HG02642 (cell line): ENCODE data around the gene RAMP1.

Experiments used
- ATAC-seq: cut with Tn5 transposase; IDR thresholded peaks from one replicate; pipeline ENCODE4 v1.9.1; 2021; ENCODE audit warnings: mild to moderate bottlenecking; ENCODE audit not compliant: unreplicated experiment, poor library complexity

Gene RAMP1

DNA sequence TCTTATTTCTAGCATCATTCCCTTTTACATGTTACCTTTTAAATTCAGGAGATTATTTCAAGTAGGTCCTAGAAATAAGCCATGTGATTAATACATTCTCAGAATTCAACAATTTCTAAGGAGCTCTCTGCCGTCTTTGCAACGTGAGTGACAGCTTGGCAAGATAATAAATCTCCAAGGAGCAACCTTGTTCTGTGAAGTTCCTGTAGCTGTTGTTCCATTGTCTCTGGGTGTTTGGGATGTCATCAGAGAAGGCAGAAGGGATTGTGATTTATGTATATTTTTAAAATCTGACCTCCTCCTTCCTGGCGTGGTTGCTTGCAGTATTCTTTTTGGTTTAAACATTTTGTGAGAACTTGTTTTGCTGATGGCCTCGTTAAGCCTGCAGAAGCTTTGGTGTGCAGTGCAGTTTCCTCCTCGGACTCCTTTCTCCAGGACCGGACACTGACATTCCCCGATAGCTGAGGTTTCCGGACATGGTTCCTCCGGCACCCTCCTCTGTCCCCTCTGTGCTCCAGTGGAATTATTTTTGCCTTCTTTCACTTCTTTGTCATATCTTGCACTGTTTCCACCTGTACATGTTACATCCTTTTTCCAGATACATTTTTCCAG lies 33.7 kb downstream of the RAMP1 start:
- no peak for ATAC-seq

DNA sequence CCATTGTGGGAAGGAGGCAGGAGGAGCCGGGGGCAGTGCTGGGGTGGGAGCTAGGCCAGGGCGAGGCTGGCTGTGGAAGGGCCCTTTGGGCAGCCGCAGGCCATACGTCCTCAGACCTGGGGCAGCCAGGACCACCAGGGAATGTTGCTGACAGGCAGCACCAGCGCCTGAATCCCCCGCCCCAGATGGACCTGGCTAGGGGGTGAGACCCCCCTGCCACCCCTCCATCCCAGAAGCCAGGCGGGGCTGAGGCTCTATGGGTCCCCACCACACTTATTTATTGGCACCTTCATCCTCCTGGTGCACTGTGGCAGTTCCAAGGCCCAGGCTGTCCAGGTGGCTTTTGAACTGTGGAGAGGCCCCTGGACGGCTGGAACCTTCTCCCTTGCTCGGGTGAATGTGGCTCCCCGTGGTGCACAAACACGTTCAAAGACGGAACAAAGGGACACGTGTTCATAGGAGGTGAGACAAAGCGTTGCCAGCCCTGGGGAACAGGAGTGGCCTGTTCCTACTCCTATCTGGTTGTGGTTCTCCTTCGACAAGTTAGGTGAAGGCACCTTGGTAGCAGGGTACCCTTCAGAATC lies 35.1 kb downstream of the RAMP1 start:
- no peak for ATAC-seq

DNA sequence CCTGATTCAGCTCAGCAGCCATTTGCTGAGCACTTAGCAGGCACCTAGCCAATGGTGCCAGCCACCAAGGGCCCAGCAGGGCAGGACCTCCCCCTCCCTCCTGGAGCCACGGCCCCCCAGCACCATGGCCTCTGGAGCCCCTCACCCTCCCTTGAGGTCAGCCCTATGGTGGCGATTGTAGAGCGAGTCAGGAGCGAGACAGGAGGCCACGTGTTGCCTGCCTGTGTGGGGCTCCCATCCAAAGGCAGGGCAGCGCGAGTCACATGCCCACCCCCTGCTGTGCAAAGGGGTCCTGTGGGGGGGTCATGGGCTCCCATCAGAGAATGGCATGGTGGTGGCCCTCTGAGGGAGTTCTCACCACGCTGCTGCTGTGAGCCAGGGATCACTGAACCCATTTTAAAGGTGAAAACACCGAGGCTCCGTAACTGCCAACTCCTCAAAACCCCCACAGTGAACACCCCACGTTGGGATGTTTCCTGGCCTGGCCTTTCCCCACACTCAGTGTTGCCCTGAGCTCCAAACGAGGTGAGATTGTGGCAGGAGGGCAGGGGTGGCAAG lies 35.6 kb downstream of the RAMP1 start:
- no peak for ATAC-seq

- no peak for ATAC-seq
These were observed 36.4 kb downstream of the RAMP1 start for GRCh38 chr2:237895544-237896506.

- ATAC-seq, result no peak
These were observed 37.1 kb downstream of the RAMP1 start for GRCh38 chr2:237896507-237896892.

- ATAC-seq, result no peak
These were observed 37.5 kb downstream of the RAMP1 start for GRCh38 chr2:237896956-237897355.

GRCh38 chr2:237898057-237898414 lies 38.6 kb downstream of the RAMP1 start:
- no peak for ATAC-seq

- ATAC-seq, result no peak
These were observed 41.7 kb downstream of the RAMP1 start for GRCh38 chr2:237900891-237901831.

GRCh38 chr2:237901932-237902850 lies 42.8 kb downstream of the RAMP1 start:
- ATAC-seq, result no peak

- no peak for ATAC-seq
These were observed 45.6 kb downstream of the RAMP1 start for GRCh38 chr2:237904831-237905599.

GRCh38 chr2:237907144-237907543 lies 47.7 kb downstream of the RAMP1 start:
- no peak for ATAC-seq

- ATAC-seq, result no peak
These were observed 49.8 kb downstream of the RAMP1 start for GRCh38 chr2:237909075-237909695.

DNA sequence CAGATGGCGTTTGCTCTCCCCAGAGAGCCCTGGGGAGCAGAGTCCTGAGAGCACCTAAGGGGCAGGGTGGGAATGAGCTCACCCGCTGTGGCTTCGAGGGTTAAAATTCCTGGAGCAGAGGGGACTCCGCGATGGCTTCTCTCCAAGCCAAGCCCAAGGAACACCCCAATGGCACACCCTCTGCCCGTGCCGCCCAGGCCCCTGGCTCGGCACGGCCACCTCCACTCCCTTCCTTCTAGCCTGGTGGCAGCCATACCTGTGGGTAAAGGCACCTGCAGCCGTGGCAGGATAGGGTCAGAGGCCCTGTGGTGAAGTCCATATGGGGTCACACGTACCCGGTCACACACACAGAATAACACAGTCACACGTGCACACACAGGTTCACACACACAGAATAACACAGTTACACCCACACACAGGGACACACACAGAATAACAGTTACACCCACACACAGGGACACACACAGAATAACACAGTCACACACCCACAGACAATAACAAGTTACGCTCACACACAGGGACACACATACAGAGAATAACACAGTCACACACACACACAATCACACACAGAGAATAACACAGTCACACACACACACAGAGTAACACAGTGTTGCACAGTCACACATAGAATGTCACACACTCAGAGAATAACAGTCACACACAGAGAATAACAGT lies 50.5 kb downstream of the RAMP1 start:
- ATAC-seq, result no peak

GRCh38 chr2:237910576-237911362 lies 51.3 kb downstream of the RAMP1 start:
- ATAC-seq, result no peak

DNA sequence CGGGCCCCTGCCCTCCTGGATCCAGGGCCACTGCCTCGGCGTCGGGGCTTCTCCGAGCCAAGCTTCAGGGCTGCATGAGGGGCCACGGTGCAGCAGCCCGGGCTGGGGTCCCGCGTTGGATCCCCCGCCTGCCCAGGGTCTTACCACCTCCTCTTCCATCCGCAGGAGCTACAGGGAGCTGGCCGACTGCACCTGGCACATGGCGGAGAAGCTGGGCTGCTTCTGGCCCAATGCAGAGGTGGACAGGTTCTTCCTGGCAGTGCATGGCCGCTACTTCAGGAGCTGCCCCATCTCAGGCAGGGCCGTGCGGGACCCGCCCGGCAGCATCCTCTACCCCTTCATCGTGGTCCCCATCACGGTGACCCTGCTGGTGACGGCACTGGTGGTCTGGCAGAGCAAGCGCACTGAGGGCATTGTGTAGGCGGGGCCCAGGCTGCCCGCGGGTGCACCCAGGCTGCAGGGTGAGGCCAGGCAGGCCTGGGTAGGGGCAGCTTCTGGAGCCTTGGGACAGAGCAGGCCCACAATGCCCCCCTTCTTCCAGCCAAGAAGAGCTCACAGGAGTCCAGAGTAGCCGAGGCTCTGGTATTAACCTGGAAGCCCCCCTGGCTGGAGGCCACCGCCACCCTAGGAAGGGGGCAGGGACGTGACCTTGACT lies 52.1 kb downstream of the RAMP1 start:
- ATAC-seq, result no peak
